Activated CD4-positive, alpha-beta memory T cell treated with anti-CD3 and anti-CD28 coated beads, Interleukin-2, amount 10 ng/mL, durations not matched to agents 7 days and 5 days (primary cell): ENCODE data around the gene C17orf50. TPM values are rescaled to one million over a fixed set of nuclear protein-coding genes. Genes with fewer than 3 reads are reported as not detected.
"Not testable (repeated sequence)": the region's sequence is repeated elsewhere in the genome, so short reads cannot be mapped to it uniquely, and the experiment has no call there.

Experiments used
- CTCF ChIA-PET: fragments of 350-600 bp; sonication (Branson Sonifier 250); formaldehyde crosslinking; loops from one replicate; lab custom pipeline; 2021; ENCODE audit warnings: antibody characterized with exemption, inconsistent platforms; lab: Charles Lee
- POLR2A ChIA-PET: fragments of 350-600 bp; sonication (Branson Sonifier 250); formaldehyde crosslinking; loops from one replicate; lab custom pipeline; 2021; ENCODE audit warnings: antibody characterized with exemption; lab: Charles Lee
- DNase-seq: peaks from one replicate; pipeline ENCODE4 v3.0.0-alpha.2; 2020
- H3K27ac Mint-ChIP-seq: one replicate; pipeline ENCODE4 v1.8.0; 2021; ENCODE audit warnings: mild to moderate bottlenecking, mixed read lengths
- H3K27me3 Mint-ChIP-seq: one replicate; pipeline ENCODE4 v1.8.0; 2021; ENCODE audit warnings: mixed read lengths
- H3K36me3 Mint-ChIP-seq: one replicate; pipeline ENCODE4 v1.8.0; 2021; ENCODE audit warnings: low read depth, mixed read lengths
- H3K4me1 Mint-ChIP-seq: one replicate; pipeline ENCODE4 v1.8.0; 2021; ENCODE audit warnings: mixed read lengths
- H3K4me3 Mint-ChIP-seq: one replicate; pipeline ENCODE4 v1.8.0; 2021; ENCODE audit warnings: mild to moderate bottlenecking, mixed read lengths
- H3K9me3 Mint-ChIP-seq: one replicate; pipeline ENCODE4 v1.8.0; 2021; ENCODE audit warnings: mixed read lengths
- total RNA-seq, 2 experiments: library from RNA; stranded (reverse); gene quantifications; one replicate each; pipeline ENCODE4 v1.2.3, GENCODE V29; 2021

The C17orf50 gene
- total RNA-seq, 2 experiments from 2014 or later: not detected

GRCh38 chr17:35748341-35748841, 12.3 kb upstream of the C17orf50 start:
- DNase-seq: no peak
- Mint-ChIP-seq H3K4me1 (peaks cover 10% of the 10 kb centered on the region), H3K36me3 (no peaks in the 10 kb centered on the region)

GRCh38 chr17:35748979-35749378, 11.7 kb upstream of the C17orf50 start:
- Mint-ChIP-seq H3K27me3 (peaks cover 41% of the 10 kb centered on the region), H3K9me3 (no peaks in the 10 kb centered on the region), H3K27ac (no peak overlapping the region), H3K4me1 (peaks cover 10% of the 10 kb centered on the region), H3K4me3 (no peak overlapping the region), H3K36me3 (no peaks in the 10 kb centered on the region)
- DNase-seq: no peak
- CTCF ChIA-PET: interaction anchor here (1.3 to 2.6 kb wide), 4 partner anchors 15 to 137 kb away, joined by 4 to 16 read pairs (median 10); partner anchors contain the start of gene TAF15
- POLR2A ChIA-PET: interaction anchor here (1.2 kb wide), 1 partner anchor 208 kb away, joined by 3 read pairs; no protein-coding TSS in a partner anchor

More at GRCh38 chr17:35748341-35748841, 12.3 kb upstream of the C17orf50 start:
- ChIA-PET CTCF (interaction anchor here (0.9 to 2.6 kb wide), 9 partner anchors 9 to 608 kb away, joined by 3 to 16 read pairs (median 7); no protein-coding TSS in a partner anchor), POLR2A (interaction anchor here (1.4 kb wide), 1 partner anchor 9 kb away, joined by 3 read pairs; no protein-coding TSS in a partner anchor)
- H3K27me3 Mint-ChIP-seq: peaks cover 42% of the 10 kb centered on the region
- no peak overlapping the region for H3K4me3 Mint-ChIP-seq
- no peak overlapping the region for H3K27ac Mint-ChIP-seq
- H3K9me3 Mint-ChIP-seq: no peaks in the 10 kb centered on the region

DNA sequence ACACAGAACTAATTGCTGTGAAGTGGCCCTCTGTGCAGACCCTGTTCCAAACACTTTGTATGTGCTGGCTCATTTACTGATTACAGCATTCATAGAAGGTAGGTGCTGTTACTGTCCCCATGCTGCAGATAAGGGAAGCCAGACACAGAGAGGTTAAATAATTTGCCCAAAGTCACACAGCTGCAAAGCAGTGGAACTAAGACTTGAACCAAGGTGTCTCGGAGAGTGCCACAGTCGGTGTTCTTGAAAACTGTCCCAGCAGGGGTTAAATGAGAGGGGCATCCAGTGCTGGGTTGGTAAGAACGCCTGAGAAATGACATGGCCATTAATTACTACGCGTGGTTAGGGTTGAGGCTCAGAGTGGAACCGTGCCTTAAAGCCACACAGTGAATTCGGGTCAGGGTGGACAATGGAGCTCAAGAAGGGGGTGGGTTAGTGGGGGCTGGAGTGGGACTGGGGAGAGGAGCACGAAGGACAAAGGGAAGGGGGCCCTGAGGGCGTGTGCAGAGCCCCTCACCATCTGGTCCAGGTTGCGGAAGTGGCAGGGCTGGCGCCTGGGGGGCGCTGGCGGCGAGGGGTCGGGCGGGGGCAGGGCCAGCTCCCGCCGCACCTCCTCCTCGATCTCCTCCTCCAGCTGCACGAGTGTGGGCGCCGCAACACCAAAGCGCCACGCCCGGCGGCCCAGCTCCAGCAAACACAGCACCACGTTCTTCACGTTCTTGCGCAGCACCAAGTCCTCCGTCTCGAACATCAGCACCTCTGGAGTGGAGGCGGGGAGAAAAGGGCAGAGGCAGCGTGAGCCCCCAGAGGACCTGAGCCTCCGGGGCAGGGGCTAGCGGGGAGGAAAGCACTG, 10.9 kb upstream of the C17orf50 start:
- H3K9me3 Mint-ChIP-seq: no peaks in the 10 kb centered on the region
- ChIA-PET CTCF (interaction anchor here (1.3 to 2.6 kb wide), 3 partner anchors 14 to 136 kb away, joined by 4 to 13 read pairs (median 7); partner anchors contain the start of gene TAF15), POLR2A (interaction anchor here (1.2 kb wide), 1 partner anchor 209 kb away, joined by 3 read pairs; no protein-coding TSS in a partner anchor)
- no peak overlapping the region for H3K27ac Mint-ChIP-seq
- peaks cover 40% of the 10 kb centered on the region for H3K27me3 Mint-ChIP-seq
- no peak overlapping the region for H3K4me3 Mint-ChIP-seq
- peaks cover 10% of the 10 kb centered on the region for H3K4me1 Mint-ChIP-seq
- no peak for DNase-seq
- H3K36me3 Mint-ChIP-seq: no peaks in the 10 kb centered on the region

GRCh38 chr17:35750526-35751395, 9.9 kb upstream of the C17orf50 start:
- peak overlapping the region; percentile 43 for H3K4me3 Mint-ChIP-seq
- ChIA-PET POLR2A (no interaction called here), CTCF (interaction anchor here (1.3 to 2.6 kb wide), 3 partner anchors 13 to 137 kb away, joined by 3 to 13 read pairs (median 4); no protein-coding TSS in a partner anchor)
- no peaks in the 10 kb centered on the region for H3K36me3 Mint-ChIP-seq
- no peaks in the 10 kb centered on the region for H3K9me3 Mint-ChIP-seq
- no peak overlapping the region for H3K27ac Mint-ChIP-seq
- DNase-seq: no peak
- H3K4me1 Mint-ChIP-seq: peaks cover 10% of the 10 kb centered on the region
- H3K27me3 Mint-ChIP-seq: peaks cover 40% of the 10 kb centered on the region

- peaks cover 40% of the 10 kb centered on the region for H3K27me3 Mint-ChIP-seq
These were observed 9.1 kb upstream of the C17orf50 start for GRCh38 chr17:35751541-35751940.

GRCh38 chr17:35752471-35752870, 8.2 kb upstream of the C17orf50 start:
- H3K9me3 Mint-ChIP-seq: no peaks in the 10 kb centered on the region

More at GRCh38 chr17:35751541-35751940, 9.1 kb upstream of the C17orf50 start:
- CTCF ChIA-PET: interaction anchor here (1.3 to 1.4 kb wide), 2 partner anchors 13 to 138 kb away, joined by 3 to 4 read pairs; no protein-coding TSS in a partner anchor
- H3K27ac Mint-ChIP-seq, H3K9me3 Mint-ChIP-seq, DNase-seq, POLR2A ChIA-PET, H3K36me3 Mint-ChIP-seq, H3K4me3 Mint-ChIP-seq: not testable (repeated sequence)
- peaks cover 10% of the 10 kb centered on the region for H3K4me1 Mint-ChIP-seq

GRCh38 chr17:35752945-35753764, 7.5 kb upstream of the C17orf50 start, which contains the start of gene GAS2L2:
Gene GAS2L2 (minus strand): TSS chr17:35753239. CDS start chr17:35752850, 389 bp downstream.
- H3K4me1 Mint-ChIP-seq: peaks cover 10% of the 10 kb centered on the region

More at GRCh38 chr17:35752471-35752870, 8.2 kb upstream of the C17orf50 start:
- no peak for DNase-seq
- no peaks in the 10 kb centered on the region for H3K36me3 Mint-ChIP-seq
- no peak overlapping the region for H3K4me3 Mint-ChIP-seq
- no peak overlapping the region for H3K27ac Mint-ChIP-seq
- peaks cover 10% of the 10 kb centered on the region for H3K4me1 Mint-ChIP-seq
- peaks cover 40% of the 10 kb centered on the region for H3K27me3 Mint-ChIP-seq
- ChIA-PET CTCF (interaction anchor here (4.4 kb wide), 1 partner anchor 12 kb away, joined by 18 read pairs; no protein-coding TSS in a partner anchor), POLR2A (interaction anchor here (0.9 kb wide), 1 partner anchor 59 kb away, joined by 3 read pairs; no protein-coding TSS in a partner anchor)

DNA sequence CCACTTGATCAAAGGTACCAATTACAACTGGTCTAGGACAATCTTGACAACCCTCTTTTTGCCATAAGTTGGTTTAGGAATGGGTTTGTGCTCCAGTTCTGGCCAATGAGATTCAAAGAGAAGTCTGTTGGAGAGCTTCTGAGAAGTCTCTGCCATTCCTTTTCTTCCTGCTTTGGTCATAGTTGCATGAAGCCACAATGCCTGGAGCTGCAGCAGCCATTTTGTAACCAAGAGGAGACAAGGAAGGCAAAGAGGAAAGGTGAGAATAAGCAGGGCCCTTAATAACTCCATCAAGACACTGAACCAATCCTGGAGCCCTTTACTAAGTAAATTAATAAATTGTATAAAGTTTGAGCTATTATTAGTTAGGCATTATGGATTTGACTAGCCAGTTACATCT, 3.4 kb upstream of the C17orf50 start:
- no peaks in the 10 kb centered on the region for H3K36me3 Mint-ChIP-seq
- peaks cover 14% of the 10 kb centered on the region for H3K27me3 Mint-ChIP-seq
- H3K9me3 Mint-ChIP-seq: no peaks in the 10 kb centered on the region
- ChIA-PET CTCF (interaction anchor here (0.8 to 1.8 kb wide), 5 partner anchors 10 to 52 kb away, joined by 3 to 9 read pairs (median 3); partner anchors contain the start of gene TAF15), POLR2A (interaction anchor here (1.2 to 3.5 kb wide), 2 partner anchors 10 to 51 kb away, joined by 3 to 12 read pairs; partner anchors contain the start of gene TAF15)
- no peak for DNase-seq
- no peak overlapping the region for H3K4me3 Mint-ChIP-seq
- no peaks in the 10 kb centered on the region for H3K4me1 Mint-ChIP-seq
- H3K27ac Mint-ChIP-seq: no peak overlapping the region

More at GRCh38 chr17:35752945-35753764, 7.5 kb upstream of the C17orf50 start, which contains the start of gene GAS2L2:
- no peak for DNase-seq
- Mint-ChIP-seq H3K4me3 (no peak within 1 kb of the TSS), H3K36me3 (no peaks in the 10 kb centered on the region), H3K27ac (no peak within 1 kb of the TSS), H3K9me3 (no peaks in the 10 kb centered on the region), H3K27me3 (peaks cover 40% of the 10 kb centered on the region)
- ChIA-PET CTCF (interaction anchor here (4.4 kb wide), 1 partner anchor 11 kb away, joined by 18 read pairs; no protein-coding TSS in a partner anchor), POLR2A (interaction anchor here (0.9 kb wide), 1 partner anchor 58 kb away, joined by 3 read pairs; no protein-coding TSS in a partner anchor)

DNA sequence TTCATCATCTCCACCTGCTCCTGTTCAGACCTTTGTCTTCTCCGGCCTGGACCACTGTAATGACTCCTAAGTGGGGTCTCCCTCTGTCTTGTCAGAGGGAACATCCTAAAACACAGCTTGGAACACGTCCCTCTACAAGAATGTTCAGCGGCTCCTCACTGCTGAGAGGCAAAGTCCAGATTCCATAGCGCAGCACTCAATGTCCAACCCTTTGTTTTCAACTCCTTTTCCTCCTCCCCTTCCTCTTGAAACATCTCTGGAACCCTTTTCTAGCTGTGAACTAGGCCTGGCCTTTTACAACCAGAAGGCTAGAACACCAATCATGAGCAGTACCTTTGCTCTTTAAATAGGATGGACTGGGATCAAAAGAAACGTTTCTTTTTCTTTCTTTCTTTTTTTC, 914 bp downstream of the C17orf50 start:
- Mint-ChIP-seq H3K9me3 (no peaks in the 10 kb centered on the region), H3K4me1 (peaks cover 9% of the 10 kb centered on the region), H3K36me3 (no peaks in the 10 kb centered on the region), H3K27me3 (peaks cover 4% of the 10 kb centered on the region), H3K27ac (no peak overlapping the region), H3K4me3 (no peak overlapping the region)
- ChIA-PET POLR2A (no interaction called here), CTCF (interaction anchor here (1.1 to 12.7 kb wide), 3 partner anchors 14 to 98 kb away, joined by 3 to 286 read pairs (median 4); partner anchors contain the start of gene TAF15)
- no peak for DNase-seq

GRCh38 chr17:35763767-35764122, 3.1 kb downstream of the C17orf50 start:
- CTCF ChIA-PET: interaction anchor here (0.6 to 12.7 kb wide), 53 partner anchors 9 to 795 kb away, joined by 3 to 286 read pairs (median 5); partner anchors contain the start of genes CCL5, GAS2L2, MMP28 and RDM1
- peaks cover 4% of the 10 kb centered on the region for H3K27me3 Mint-ChIP-seq

More at GRCh38 chr17:35763767-35764122, 3.1 kb downstream of the C17orf50 start:
- Mint-ChIP-seq H3K36me3 (no peaks in the 10 kb centered on the region), H3K4me3 (peak overlapping the region; percentile 82), H3K9me3 (no peaks in the 10 kb centered on the region), H3K27ac (no peak overlapping the region), H3K4me1 (peaks cover 9% of the 10 kb centered on the region)
- POLR2A ChIA-PET: interaction anchor here (0.8 to 7.6 kb wide), 6 partner anchors 21 to 175 kb away, joined by 3 to 89 read pairs (median 4); partner anchors contain the start of genes MMP28 and TAF15
- no peak for DNase-seq
